Keratinocyte (primary cell): ENCODE results near the gene SLC2A4RG. TPM values are rescaled to one million over a fixed set of nuclear protein-coding genes. Genes with fewer than 3 reads are reported as not detected.

ENCODE experiments used
- DNase-seq: peaks from one replicate; pipeline ENCODE4 v3.0.0-alpha.2; 2011; ENCODE audit warnings: low read depth, missing footprints, low spot score
- FAIRE-seq: peaks from 2 replicates; lab custom pipeline; 2011; peaks lifted over from hg19 to GRCh38; lab: Jason Lieb, UNC
- H2AFZ ChIP-seq: 2 replicates; pipeline ENCODE4 v1.6.0; 2012; ENCODE audit warnings: low read length, control low read depth, inconsistent platforms; ENCODE audit not compliant: control insufficient read depth
- H3K27ac ChIP-seq: 2 replicates; pipeline ENCODE4 v1.5.1; 2011; ENCODE audit warnings: low read length; ENCODE audit not compliant: control insufficient read depth, insufficient read depth
- H3K27me3 ChIP-seq: 3 replicates; pipeline ENCODE4 v1.6.0; 2011; ENCODE audit warnings: low read length; ENCODE audit not compliant: control insufficient read depth, insufficient read depth; ENCODE audit errors: extremely low read depth
- H3K36me3 ChIP-seq, 2 experiments: 2 replicates in 1 of 2; 3 replicates in 1 of 2; pipeline ENCODE4 v1.5.1; 2011; ENCODE audit warnings: low read length in 2 of 2, mild to moderate bottlenecking in 1 of 2; ENCODE audit not compliant: control insufficient read depth in 2 of 2, insufficient read depth in 2 of 2; ENCODE audit errors: extremely low read depth in 1 of 2
- H3K4me1 ChIP-seq: 3 replicates; pipeline ENCODE4 v1.5.1; 2011; ENCODE audit warnings: low read length; ENCODE audit not compliant: control insufficient read depth, insufficient read depth; ENCODE audit errors: extremely low read depth
- H3K4me2 ChIP-seq: 3 replicates; pipeline ENCODE4 v1.6.0; 2011; ENCODE audit warnings: low read depth, low read length; ENCODE audit not compliant: control insufficient read depth, insufficient read depth; ENCODE audit errors: extremely low read depth
- H3K4me3 ChIP-seq, 3 experiments: fragments of 200-600 bp in 1 of 3; sonication (generic) in 1 of 3; 2 replicates in 2 of 3; 3 replicates in 1 of 3; pipeline ENCODE4 v1.5.1; 2011 to 2016; ENCODE audit warnings: low read length in 3 of 3, mild to moderate bottlenecking in 3 of 3, control low read depth in 2 of 3, inconsistent platforms in 1 of 3, low read depth in 1 of 3, mixed read lengths in 1 of 3, mixed run types in 1 of 3, moderate library complexity in 1 of 3; ENCODE audit not compliant: control insufficient read depth in 2 of 3, insufficient read depth in 2 of 3; ENCODE audit errors: extremely low read depth in 1 of 3
- H3K79me2 ChIP-seq: 2 replicates; pipeline ENCODE4 v1.6.0; 2012; ENCODE audit warnings: low read length; ENCODE audit not compliant: control insufficient read depth, insufficient read depth
- H3K9ac ChIP-seq: 3 replicates; pipeline ENCODE4 v1.6.0; 2011; ENCODE audit warnings: low read length; ENCODE audit not compliant: control insufficient read depth, insufficient read depth; ENCODE audit errors: extremely low read depth
- H3K9me1 ChIP-seq: 3 replicates; pipeline ENCODE4 v1.6.0; 2011; ENCODE audit warnings: low read length; ENCODE audit not compliant: control insufficient read depth, insufficient read depth; ENCODE audit errors: extremely low read depth
- H3K9me3 ChIP-seq: 2 replicates; pipeline ENCODE4 v1.5.1; 2012; ENCODE audit warnings: low read depth, low read length; ENCODE audit not compliant: control insufficient read depth
- H4K20me1 ChIP-seq: 3 replicates; pipeline ENCODE4 v1.6.0; 2011; ENCODE audit warnings: low read length; ENCODE audit not compliant: control insufficient read depth, insufficient read depth; ENCODE audit errors: extremely low read depth
- CTCF ChIP-seq, 3 experiments: IDR thresholded peaks in 1 of 3; conservative IDR thresholded peaks in 1 of 3; optimal IDR thresholded peaks in 1 of 3; 2 replicates in 2 of 3; 3 replicates in 1 of 3; pipeline versions ENCODE3 to v1.5.1; 2011; ENCODE audit warnings: low read length in 3 of 3, mild to moderate bottlenecking in 3 of 3, moderate library complexity in 2 of 3, control low read depth in 1 of 3, inconsistent platforms in 1 of 3; ENCODE audit not compliant: insufficient read depth in 2 of 3; ENCODE audit errors: extremely low read depth in 1 of 3
- EZH2 ChIP-seq: IDR thresholded peaks from one replicate; pipeline ENCODE4 v1.6.1; 2012; ENCODE audit warnings: inconsistent platforms, mild to moderate bottlenecking, low read length, moderate library complexity
- dilution Hi-C: fragments of 300-500 bp; cut with MboI; formaldehyde crosslinking; loops from one replicate; pipeline ENCODE4 v1.7.0; 2020; ENCODE audit warnings: low sequenced_read_pairs; ENCODE audit not compliant: extremely low pct_ligation_motif_present
- polyA plus RNA-seq, 5 experiments: library from polyadenylated mRNA; depleted of rRNA in 3 of 5; stranded (reverse) in 3 of 5; stranded (forward) in 1 of 5; unstranded in 1 of 5; fragments of >200 nt; gene quantifications; 1 replicate in 1 of 5; 2 replicates in 3 of 5; 3 replicates in 1 of 5; pipeline versions ENCODE4 v1.2.1 to v1.2.3, GENCODE V29; 2011 to 2012; ENCODE audit warnings: missing spikeins in 2 of 5, low read depth in 1 of 5, low replicate concordance in 1 of 5

SLC2A4RG gene
- polyA plus RNA-seq, 1 donor (not counting 4 experiments of a cell fraction or from before 2014, with no cell fraction given), result 23.5 TPM

- Histone ChIP-seq H2AFZ (no peak within 1 kb of the TSS), H3K36me3 (peaks cover 1 to 8% of the 10 kb centered on the region in 2 experiments), H3K9me3 (no peaks in the 10 kb centered on the region), H3K9ac (peak within 1 kb of the TSS; percentile 72), H3K9me1 (no peaks in the 10 kb centered on the region), H3K4me2 (peak within 1 kb of the TSS; percentile 99), H3K27ac (peak within 1 kb of the TSS; percentile 84), H3K27me3 (no peaks in the 10 kb centered on the region), H3K4me3 (peak within 1 kb of the TSS; percentile 55 to 92 (median 79)), H4K20me1 (no peaks in the 10 kb centered on the region), H3K4me1 (peaks cover 48% of the 10 kb centered on the region), H3K79me2 (peaks cover 16% of the 10 kb centered on the region)
- dilution Hi-C loops, result no loop called here
- FAIRE-seq (no peak), DNase-seq (no peak)
- TF ChIP-seq EZH2 (no peak), CTCF (optimal IDR thresholded peaks at IDR 0.05 in 1 of 3, IDR thresholded peaks at IDR 0.05 in 1 of 3, conservative IDR thresholded peaks at IDR 0.05 in 1 of 3; ENCODE audit: extremely low read depth in 1 of 3, insufficient read depth in 2 of 3, low read length in 3 of 3) (peak in 1 of 3 experiments; percentile 7)
Measured at GRCh38 chr20:63696628-63697356, 42.8 kb upstream of the SLC2A4RG start, which contains the start of gene TNFRSF6B. TNFRSF6B (plus strand) TSS chr20:63696652; CDS start chr20:63696768, 116 bp downstream.

- H3K4me1 ChIP-seq, result peaks cover 45% of the 10 kb centered on the region
- DNase-seq, result no peak
Measured at GRCh38 chr20:63697357-63697867, 42.2 kb upstream of the SLC2A4RG start.

More at GRCh38 chr20:63697357-63697867, 42.2 kb upstream of the SLC2A4RG start:
- dilution Hi-C loops, result no loop called here
- peak overlapping the region; percentile 84 for H3K27ac ChIP-seq
- H3K9me3 ChIP-seq, result no peaks in the 10 kb centered on the region
- no peaks in the 10 kb centered on the region for H3K27me3 ChIP-seq
- no peak for TF ChIP-seq CTCF (optimal IDR thresholded peaks at IDR 0.05 in 1 of 3, IDR thresholded peaks at IDR 0.05 in 1 of 3, conservative IDR thresholded peaks at IDR 0.05 in 1 of 3; ENCODE audit: extremely low read depth in 1 of 3, insufficient read depth in 2 of 3, low read length in 3 of 3)
- no peak for TF ChIP-seq EZH2
- H3K9me1 ChIP-seq, result no peaks in the 10 kb centered on the region
- FAIRE-seq, result no peak
- H3K4me2 ChIP-seq, result peak overlapping the region; percentile 99
- H3K36me3 ChIP-seq, result peaks cover 1 to 8% of the 10 kb centered on the region in 2 experiments
- H3K9ac ChIP-seq, result peak overlapping the region; percentile 72
- H3K4me3 ChIP-seq, result peak overlapping the region; percentile 55 to 92 (median 79)
- no peak overlapping the region for H2AFZ ChIP-seq
- H3K79me2 ChIP-seq, result peaks cover 16% of the 10 kb centered on the region
- no peaks in the 10 kb centered on the region for H4K20me1 ChIP-seq
